GM19043 (cell line): ENCODE data around the gene DIS3.
"Not testable (repeated sequence)": the region's sequence is repeated elsewhere in the genome, so short reads cannot be mapped to it uniquely, and the experiment has no call there.

Experiments used
- ATAC-seq: cut with Tn5 transposase; IDR thresholded peaks from one replicate; pipeline ENCODE4 v1.9.1; 2021; ENCODE audit warnings: low read depth; ENCODE audit not compliant: unreplicated experiment

The DIS3 gene, protein sequence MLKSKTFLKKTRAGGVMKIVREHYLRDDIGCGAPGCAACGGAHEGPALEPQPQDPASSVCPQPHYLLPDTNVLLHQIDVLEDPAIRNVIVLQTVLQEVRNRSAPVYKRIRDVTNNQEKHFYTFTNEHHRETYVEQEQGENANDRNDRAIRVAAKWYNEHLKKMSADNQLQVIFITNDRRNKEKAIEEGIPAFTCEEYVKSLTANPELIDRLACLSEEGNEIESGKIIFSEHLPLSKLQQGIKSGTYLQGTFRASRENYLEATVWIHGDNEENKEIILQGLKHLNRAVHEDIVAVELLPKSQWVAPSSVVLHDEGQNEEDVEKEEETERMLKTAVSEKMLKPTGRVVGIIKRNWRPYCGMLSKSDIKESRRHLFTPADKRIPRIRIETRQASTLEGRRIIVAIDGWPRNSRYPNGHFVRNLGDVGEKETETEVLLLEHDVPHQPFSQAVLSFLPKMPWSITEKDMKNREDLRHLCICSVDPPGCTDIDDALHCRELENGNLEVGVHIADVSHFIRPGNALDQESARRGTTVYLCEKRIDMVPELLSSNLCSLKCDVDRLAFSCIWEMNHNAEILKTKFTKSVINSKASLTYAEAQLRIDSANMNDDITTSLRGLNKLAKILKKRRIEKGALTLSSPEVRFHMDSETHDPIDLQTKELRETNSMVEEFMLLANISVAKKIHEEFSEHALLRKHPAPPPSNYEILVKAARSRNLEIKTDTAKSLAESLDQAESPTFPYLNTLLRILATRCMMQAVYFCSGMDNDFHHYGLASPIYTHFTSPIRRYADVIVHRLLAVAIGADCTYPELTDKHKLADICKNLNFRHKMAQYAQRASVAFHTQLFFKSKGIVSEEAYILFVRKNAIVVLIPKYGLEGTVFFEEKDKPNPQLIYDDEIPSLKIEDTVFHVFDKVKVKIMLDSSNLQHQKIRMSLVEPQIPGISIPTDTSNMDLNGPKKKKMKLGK

DNA sequence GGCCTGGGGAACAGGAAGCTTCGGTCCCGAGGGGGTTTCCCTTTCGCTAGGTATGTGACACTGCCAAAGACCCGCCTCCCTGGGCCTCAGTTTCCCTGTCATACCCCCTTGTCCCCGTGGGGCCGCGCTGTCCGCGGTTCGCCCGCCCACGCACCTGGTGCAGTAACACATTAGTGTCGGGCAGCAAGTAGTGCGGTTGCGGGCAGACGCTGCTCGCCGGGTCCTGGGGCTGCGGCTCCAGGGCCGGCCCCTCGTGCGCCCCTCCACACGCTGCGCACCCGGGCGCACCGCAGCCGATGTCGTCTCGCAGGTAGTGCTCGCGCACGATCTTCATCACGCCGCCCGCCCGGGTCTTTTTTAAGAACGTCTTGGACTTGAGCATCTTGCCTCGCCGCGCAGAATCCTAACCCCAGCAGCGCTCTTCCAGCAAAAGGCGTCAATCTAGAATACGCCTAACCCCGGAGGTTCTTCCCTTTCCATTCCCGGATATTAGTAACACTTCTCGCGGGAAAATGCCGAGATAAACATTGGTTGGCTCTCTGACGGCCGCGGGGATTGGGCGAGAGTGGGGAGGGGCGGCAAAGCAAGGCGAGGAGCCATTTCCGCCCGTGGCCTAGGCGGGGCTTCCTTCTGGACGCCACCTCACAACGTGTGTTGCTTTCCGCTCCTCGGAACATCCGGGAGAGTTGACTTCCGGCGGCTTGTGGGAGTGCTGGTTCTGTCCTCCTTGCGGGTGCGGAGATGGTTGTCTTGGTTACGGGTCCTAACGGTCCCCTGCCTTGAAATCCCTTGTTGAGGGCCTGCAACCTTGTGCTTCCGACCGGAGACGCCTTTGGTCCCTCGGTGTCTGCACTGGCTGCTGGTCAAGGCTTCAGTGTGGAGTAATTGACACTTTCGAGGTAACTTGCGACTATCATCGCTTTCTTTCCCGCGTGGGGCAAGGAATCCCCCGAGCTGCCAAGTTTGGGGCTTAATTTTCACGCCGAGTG lies at the start of gene DIS3, which contains the start of gene PIBF1:
Gene DIS3, minus strand, starts transcription at position 450 of the 989 bp plus-strand sequence. Its CDS starts 68 bp downstream, at position 382.
Gene PIBF1, plus strand, starts transcription at position 683 of the 989 bp plus-strand sequence. CDS start 1,337 bp downstream, outside the sequence.
- peak; percentile 96 for ATAC-seq

- ATAC-seq, result no peak
Measured at GRCh38 chr13:72823724-72824123, 42.0 kb upstream of the DIS3 start.

GRCh38 chr13:72823081-72823480 lies 41.4 kb upstream of the DIS3 start:
- no peak for ATAC-seq

DNA sequence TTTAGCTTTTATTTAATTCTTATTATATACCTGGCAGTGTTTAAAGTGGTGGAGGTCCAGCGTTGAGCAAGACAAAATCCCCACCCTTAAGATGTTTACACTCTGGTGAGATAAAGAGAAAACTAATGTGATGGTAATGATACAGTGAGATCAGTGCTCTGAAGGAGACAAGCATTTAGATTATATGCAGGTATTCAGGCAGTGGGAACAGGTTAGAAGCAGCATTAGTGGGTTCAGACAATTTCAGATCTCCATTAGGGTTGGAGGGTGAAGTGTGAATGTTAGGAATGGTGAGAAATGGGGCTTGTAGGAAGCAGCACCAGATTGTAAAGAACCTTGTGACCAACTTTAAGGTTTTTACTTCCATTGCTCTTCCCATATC lies 39.2 kb upstream of the DIS3 start:
- no peak for ATAC-seq

DNA sequence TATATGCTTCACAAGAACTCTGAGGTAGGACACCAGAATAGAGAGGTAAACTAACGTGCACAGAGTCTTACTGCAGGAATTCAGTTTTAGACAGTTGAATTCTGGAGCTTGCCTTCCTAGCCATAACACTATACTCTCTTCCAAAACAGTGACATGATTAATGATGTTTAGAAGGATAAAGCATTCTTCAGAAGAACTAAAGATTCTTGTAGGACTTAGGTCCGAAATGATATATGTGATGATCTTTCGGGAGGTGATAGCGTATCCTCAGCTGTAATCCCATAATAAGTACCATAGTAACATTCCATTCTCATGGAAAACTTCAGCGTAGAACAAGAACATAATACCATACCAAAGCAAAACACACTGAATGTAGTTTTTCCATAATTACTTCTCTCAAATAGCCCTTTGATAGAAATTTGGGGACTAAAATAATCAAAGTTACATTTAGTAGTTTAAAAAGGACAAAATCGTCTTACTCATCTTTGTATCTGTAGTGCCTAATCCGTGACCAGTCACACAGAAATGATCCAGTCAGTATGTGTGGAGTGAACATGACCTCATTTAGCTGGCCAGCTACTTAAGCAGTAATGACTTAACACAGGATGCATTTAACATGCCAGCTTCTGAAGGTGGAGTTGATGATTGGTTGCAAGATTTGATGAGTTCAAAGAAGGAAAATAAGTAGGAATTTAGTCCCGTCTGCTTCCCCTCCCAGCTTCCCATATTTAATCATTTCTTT lies 38.6 kb upstream of the DIS3 start:
- no peak for ATAC-seq

DNA sequence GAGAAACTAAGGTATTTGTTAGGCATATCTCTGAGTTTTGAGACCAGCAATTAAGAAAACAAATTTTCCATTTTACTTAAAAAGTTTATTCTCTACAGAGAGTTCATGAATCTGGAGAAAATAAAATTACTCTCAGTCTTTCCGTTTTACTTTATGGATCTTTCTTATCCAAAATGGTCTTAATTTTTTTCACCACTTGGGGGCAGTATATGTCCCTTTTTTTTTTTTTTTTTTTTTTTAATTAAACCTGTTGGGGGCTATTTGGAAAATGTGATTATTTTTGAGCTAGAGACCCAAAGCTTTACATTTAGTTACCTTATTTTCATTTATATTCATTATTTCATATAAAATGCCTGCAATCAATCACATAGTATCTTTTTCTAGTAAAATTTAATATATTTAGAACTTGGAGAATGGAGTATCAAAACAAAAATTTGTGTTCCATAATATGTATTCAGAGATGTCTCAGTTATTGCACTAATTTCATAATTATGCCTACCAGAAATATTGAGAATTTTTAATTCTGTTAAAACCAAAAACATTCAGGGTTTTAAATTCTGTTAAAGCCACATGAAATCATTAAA lies 27.3 kb upstream of the DIS3 start:
- no peak for ATAC-seq

DNA sequence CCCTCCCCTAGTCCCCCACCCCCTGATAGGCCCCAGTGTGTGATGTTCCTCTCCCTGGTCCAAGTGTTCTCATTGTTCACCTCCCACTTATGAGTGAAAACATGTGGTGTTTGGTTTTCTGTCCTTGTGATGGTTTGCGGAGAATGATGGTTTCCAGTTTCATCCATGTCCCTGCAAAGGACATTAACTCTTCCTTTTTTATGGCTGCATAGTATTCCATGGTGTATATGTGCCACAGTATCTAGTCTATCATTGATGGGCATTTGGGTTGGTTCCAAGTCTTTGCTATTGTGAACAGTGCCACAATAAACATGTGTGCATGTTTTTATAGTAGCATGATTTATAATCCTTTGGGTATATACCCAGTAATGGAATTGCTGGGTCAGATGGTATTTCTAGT lies 24.8 kb upstream of the DIS3 start:
- ATAC-seq, result not testable (repeated sequence)

GRCh38 chr13:72805676-72806346 lies 24.1 kb upstream of the DIS3 start:
- ATAC-seq, result no peak

- ATAC-seq, result no peak
Measured at GRCh38 chr13:72804301-72804700, 22.6 kb upstream of the DIS3 start.

DNA sequence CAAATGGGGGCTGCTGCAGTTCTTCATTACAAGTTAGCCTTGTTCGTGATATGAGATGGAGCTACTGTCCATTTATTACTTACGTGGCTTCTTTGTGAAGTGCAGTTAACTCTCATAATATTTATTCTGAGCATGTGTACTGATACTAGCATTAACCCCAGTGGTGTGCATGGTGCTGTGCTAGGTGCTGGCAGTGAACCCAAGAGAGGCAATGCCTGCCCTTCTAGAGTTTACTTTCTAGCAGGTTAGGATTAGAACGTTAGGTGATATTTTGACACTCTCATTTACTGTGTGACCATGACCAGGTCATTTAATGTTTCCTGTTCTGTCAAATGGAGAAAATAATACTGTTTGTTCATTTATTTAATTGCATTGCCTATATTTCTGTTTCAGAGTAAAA lies 17.1 kb upstream of the DIS3 start:
- no peak for ATAC-seq

DNA sequence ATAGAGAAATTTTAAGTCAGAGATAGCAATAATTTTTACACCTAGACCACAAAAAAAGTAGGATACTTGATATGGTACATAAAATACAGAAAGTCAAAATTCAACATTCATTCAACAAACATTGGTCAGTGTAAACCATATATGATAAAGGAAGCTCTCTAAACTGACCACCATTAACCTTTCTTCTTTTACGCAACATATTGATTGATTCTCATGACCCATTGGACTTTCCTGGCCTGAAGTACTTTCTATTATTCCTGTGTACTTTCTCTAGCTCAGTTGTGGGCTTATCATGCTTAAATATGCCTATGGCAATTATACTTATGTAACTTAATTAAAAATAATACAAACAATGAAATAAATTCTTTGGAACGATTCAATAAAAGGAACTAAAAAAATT lies 10.9 kb upstream of the DIS3 start:
- no peak for ATAC-seq

- no peak for ATAC-seq
Measured at GRCh38 chr13:72788831-72789230, 7.1 kb upstream of the DIS3 start.

GRCh38 chr13:72784679-72785078 lies 3.0 kb upstream of the DIS3 start:
- ATAC-seq, result not testable (repeated sequence)

GRCh38 chr13:72782717-72783116 lies 1.0 kb upstream of the DIS3 start:
- no peak for ATAC-seq

GRCh38 chr13:72774019-72774418 lies 7.7 kb downstream of the DIS3 start:
- ATAC-seq, result no peak

- no peak for ATAC-seq
Measured at GRCh38 chr13:72763411-72763810, 18.3 kb downstream of the DIS3 start.

DNA sequence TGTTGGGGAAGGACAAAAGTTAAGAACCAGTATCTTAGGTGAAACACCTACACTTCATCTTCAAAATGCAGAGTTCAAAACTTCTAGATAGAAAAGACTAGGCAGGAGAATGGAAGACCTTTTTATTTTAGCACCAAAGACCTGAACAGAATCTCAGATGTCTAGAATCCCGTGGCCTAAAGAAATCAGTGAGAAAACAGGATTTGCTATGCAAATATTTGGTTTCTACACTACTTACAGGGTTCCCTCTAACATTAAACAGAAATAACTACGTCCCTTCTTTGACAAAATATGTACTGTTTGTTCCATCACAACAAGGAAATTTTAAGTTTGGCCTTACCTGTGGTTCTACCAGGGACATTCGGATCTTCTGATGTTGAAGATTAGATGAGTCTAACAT lies 21.5 kb downstream of the DIS3 start:
- no peak for ATAC-seq

- ATAC-seq, result no peak
Measured at GRCh38 chr13:72757792-72758535, 23.7 kb downstream of the DIS3 start.
